HG03354 (cell line): ENCODE results near the gene CLDN14.

Experiments
- ATAC-seq: cut with Tn5 transposase; IDR thresholded peaks from one replicate; pipeline ENCODE4 v1.9.1; 2021; ENCODE audit warnings: mild to moderate bottlenecking; ENCODE audit not compliant: unreplicated experiment, poor library complexity, severe bottlenecking

CLDN14 gene, protein sequence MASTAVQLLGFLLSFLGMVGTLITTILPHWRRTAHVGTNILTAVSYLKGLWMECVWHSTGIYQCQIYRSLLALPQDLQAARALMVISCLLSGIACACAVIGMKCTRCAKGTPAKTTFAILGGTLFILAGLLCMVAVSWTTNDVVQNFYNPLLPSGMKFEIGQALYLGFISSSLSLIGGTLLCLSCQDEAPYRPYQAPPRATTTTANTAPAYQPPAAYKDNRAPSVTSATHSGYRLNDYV

DNA sequence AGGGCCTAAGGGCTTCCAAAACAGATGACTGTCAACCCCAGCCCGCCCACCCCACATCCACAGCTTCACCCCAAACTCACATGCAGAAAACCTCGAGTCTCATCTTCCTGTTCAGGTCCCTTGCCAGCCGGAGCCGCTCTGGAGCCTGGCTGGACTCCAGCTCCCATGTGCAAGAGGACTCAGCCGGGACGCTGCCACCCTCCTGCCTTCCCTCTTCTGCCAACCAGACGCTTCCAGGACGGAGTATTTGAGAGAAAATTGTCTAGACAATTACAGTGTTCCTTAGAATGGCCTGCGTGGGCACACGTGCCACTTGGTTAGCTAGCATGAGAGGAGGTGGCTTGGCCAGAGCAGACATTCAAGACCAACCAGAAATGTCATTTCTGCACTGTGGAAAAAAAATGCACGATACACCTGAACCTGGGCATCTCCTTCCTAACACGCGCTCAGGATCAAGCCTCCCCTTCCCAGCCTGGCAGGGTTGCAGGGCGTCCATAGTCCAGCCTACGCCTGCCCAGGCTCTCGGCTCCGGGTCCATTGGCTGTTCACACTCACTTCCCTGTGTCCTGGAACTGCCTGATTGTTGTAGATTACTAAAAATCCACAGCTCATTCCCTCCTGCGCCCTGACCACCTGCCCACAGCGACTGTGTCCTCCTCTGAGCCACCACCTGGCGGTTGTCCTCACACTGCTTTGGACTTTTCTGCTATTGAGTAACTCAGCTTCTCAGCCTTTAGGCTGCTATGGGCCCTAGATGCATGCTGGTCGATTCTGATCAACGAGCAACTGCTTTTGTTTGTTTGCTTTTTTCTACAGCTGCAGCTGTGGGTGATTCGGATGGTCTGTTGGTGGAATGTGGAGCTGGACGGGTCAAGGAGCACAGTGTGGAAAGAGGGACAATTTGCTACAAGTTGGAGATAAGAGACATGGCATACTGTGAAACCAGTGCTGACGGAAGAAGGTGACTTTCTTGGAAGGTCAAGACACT is at the start of gene CLDN14:
Gene CLDN14 (minus strand): TSS at position 708 of the 988 bp plus-strand sequence. CDS start 18,427 bp downstream, outside the sequence.
- no peak for ATAC-seq

DNA sequence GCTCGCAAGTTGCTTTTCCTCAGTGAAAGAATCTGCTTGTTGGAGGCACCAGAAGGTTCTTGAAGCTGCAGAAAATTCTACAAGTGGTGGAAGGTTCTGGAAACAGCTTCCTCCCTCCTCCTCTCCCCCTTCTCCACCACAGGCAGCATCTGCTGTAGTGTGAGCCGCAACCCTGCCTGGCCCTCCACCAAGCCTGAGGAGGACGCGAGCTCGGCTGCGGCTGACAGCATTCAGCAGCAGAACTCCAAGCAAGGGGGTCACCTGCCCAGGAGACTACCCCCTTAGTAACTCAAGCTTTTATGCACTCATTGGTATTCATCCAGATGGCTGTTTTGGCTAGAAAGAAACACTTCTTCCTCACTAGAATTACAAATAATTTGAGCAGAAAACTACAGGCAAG is 48.8 kb upstream of the CLDN14 start:
- no peak for ATAC-seq

DNA sequence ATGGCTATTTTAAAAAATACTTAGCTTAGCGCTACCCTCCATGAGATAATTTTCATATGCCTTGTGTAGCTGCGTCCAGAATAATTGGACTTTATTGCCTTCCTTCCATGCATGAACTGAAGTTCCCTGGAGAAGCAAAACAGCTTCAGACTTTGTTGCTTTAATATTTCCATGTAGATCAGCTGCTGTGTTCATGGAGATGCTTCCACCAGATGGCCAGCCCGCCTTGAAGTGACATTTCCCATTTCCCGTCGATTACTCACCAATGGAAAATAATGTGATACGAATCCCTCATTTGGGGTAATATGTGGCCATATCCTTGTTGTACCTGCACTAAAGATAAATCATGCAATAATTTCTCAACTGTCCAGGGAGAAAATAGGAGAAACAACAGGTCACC is 47.4 kb upstream of the CLDN14 start:
- ATAC-seq: no peak

DNA sequence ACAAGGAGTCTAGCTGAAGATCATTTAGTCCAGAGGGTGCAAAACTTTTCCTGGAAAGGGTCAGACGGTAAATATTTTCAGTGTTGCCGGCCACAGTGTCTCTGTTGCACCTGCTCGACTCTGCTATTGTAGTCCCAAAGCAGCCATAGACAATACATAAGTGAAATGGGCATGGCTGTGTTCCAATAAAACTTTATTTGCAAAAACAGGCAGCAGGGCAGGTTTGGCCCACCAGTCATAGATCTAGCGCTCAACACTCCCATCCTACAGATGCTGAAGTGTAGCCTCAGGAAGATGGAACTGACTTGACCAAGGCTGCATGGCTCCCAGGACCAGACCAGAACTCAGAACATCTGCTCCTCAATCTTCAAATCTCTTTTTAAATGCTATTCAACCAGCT is 46.2 kb upstream of the CLDN14 start:
- no peak for ATAC-seq

DNA sequence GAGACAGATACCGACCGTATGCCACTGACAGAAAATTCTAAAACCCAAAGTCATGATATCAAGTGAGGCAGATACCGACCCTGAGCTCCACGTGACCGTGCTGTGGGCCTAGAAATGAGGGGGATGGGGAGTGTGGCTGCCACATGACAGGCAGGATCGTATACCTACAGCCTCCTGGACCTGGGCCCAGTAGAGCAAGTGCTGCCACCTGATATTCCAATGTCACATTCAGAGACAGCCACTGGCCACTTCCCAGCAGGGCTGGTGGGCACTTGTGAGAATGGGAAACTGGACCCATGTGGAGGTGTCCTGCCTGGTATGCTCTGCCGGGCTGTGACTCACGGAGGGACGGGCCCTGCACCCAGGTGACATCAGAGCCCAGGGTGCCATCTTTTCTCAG is 44.6 kb upstream of the CLDN14 start:
- ATAC-seq: no peak

DNA sequence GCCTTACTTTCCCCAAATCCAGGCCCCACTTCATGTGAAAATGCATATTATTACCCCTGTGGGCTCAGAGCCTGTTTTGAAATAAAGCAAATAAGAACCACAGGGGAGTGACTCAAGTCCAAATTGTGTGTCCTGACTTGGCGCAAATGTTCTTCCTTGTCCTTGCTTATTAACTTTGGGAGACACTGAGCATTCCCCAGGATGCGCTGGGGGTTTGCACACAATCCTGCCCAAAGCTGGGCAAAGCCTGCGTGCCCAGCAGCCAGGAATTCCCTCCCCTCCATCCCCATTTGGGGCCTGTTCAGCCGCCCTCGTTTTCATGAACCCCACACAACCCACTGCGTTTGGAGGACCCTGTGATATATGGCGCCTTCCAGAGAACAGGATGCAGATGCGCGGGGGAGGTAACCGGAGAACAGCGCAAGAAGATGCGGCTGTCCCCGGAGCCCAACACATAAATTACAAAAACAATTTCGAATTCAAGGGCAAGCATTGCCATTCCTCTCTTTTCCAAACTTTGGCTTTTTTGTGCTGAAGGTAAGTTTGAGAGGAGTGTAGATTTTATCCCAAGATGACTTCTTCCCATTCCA is 42.4 kb upstream of the CLDN14 start:
- ATAC-seq: no peak

DNA sequence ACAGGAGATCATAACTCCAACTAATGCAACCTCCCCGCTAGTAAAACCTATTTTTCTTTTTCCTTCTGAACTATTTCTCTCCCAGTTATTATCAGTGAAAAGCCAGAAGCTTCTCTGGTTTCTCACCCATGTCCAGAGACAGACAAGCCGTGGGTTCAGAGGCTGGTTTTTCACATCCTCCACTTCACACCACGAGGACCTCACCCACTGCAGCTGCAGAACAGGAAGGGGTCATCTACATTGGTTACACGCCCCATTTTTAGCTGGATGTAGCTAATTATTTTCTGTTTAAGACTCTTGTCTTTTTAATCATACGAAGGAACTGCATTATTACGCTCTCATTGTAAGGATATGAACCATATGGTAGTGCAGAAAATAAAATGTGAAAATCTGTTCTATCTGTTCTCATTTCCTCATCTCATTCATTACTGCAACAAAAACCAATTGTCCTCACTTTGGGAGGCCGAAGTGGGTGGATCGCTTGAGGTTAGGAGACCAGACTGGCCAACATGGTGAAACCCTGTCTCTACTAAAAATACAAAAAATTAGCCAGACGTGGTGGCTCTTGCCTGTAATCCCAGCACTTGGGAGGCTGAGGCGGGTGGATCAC is 39.1 kb upstream of the CLDN14 start:
- no peak for ATAC-seq

DNA sequence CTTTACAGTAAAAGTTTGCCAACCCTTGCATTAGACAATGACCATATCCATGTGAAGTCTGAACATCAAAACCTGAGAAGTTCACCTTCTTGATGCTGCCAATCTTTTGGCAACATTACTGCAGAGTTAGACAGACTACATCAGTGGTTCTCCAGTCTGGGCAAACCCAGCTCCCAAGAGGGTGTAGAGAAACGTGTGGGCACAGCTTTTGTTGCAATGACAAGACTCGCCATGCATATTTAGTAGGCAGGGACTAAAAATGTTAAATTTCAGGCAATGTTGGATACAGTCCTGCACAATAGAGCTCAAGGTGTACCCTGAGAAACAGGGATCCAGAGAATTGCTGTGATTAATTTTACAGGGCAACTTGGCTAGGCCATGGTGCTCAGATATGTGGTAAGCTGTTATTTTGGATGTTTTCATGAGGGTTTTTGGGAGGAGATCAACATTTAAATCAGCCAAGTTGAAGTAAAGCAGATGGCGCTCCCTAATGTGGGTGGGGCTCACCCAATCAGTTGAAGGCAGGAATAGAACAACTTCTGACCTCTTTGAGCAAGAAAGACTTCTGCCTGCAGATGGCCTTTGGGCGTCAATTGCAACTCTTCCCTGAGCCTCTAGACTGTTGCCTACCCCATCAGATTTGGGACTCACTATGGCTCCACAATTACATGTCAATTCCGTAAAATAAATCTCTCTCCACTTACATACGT is 37.6 kb upstream of the CLDN14 start:
- no peak for ATAC-seq

DNA sequence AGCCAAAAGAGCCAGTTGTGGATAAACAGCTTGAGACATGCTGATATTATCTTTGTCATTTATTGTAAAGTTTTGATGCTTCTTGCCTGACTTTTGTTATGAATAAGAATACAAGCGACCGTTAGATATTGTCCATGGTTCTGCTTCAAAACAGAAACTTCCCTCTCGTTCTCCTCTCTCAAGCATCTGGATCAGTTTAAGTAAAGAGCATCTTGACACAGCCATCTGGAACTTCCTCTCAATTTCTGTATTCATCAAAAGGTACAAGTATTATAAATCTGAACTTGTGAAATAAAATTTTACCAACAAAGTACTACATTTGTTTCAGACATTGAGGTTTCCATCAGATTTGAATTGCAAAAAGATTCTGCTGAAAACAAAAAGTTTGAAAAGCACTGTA is 36.4 kb upstream of the CLDN14 start:
- no peak for ATAC-seq

DNA sequence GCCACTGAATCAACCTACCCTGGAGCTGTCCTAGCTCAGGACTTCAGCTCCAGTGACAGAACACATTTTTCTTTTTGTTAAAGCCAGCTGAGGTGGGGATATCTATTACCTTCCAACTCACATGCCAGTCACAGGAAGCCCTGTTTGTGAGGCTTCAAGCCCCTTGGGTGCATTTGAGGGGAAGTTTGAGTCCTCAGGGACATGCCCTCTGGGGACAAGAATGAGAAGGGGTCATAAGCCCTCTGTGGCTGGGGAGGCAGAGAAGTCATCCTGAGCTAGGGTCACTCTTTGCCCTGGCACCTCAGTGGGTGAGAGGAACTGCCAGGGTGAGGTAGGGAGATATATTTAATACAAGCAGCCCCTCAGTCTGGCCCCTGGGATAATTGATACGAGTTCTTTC is 33.5 kb upstream of the CLDN14 start:
- ATAC-seq: peak; percentile 57

DNA sequence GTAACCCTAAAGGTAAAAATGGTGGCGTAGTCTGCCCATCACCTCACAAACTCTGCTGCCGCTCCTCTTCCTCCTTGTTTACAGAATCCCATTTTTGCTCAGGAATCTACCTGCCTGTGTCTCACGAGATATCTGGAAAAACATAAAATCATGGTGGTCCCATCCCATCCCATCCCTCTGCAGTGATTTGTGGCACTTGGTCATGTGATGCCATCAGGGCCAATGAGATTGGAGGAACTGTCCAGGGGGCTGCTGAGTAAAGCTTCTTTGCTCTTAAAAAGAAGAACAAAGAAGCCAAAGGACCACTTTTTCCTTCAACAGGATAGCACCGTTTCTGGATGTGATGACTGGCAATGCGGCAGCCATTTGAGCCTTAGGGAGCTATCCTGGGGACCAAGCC is 33.0 kb upstream of the CLDN14 start:
- ATAC-seq: no peak

DNA sequence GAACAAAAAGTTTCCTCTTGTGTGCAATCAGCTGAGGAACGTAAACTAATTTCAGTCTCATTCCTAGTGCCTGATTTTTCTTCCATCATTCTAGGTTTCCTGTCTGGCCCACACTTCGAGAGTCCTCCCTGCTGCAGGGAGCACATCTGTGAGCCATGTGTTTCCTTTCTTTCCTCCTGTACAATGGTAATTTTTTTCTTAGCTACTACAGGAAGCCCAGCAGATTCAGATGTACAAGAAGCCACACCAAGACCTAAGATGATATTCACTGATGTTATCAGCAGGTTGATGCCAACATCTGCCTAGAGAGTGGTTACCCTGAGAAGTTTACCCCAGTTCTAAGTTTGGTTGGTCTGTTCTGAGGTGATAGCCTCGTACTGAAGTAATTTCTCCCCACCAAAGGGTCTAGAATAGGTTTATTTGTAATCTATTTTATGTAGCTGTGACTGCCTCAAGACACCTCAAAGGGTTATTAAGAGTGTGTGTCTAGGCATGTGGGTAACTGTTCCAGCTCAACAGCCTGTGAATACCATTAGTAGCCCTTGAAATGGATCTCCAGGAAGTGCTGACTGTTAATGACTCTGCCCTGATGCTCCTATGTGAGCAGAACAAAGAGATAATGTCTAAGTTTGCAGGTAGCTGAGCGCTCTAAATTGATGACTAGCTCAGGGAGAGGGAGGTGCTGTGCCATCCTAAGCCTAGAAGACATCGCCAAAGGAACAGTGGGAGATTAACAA is 31.7 kb upstream of the CLDN14 start:
- no peak for ATAC-seq

DNA sequence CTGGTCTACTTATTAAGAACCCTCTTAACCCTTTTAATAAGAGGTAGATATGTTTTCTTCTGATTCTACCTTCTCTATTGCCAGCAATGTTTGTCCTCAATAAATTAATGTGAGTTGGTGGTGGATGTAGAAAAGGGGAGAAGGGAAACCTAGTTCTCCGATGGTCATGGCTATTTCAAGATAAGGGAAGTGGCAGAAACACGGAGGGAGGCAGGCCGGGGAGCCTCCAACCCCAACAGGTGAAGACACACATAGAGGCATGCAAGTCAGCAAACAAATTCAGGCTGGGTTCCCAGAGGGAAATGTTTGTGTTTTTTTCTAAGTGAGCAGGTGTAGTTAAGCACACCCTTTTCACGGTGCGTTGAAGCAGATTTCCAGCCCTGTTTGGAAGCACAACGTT is 31.0 kb upstream of the CLDN14 start:
- no peak for ATAC-seq

DNA sequence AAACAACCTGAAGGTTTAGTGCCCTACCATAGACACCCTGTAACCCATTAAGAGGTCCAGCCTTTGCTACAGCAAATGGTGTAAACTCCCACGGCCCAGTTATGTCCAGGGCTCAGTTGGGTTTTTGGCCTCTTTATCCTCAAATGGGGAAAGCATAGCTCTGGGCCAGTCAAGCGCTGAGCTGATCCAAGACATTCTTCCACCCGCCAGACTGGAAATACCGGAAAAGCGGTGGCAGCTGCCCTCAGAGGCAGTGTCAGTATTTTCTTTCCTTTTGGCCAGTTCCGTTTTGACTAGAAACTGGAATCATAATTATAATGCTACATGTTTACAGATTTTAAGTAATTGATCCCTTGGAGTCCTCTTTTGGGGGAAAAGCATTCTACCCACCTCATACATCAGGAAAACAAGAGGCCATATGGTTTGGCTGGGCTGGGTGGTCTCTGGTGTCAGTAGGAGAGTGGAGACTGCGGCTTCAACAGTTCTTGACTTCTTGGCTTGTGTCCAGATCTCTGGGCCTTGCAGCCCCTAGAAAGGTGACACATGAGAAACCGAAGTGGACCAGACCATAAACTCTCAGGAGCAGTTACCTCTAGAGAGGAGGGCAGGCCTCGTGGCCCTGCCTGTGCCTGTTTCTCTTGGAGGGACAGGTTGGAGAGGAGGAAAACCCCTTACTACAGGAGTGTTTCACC is 30.2 kb upstream of the CLDN14 start:
- no peak for ATAC-seq

DNA sequence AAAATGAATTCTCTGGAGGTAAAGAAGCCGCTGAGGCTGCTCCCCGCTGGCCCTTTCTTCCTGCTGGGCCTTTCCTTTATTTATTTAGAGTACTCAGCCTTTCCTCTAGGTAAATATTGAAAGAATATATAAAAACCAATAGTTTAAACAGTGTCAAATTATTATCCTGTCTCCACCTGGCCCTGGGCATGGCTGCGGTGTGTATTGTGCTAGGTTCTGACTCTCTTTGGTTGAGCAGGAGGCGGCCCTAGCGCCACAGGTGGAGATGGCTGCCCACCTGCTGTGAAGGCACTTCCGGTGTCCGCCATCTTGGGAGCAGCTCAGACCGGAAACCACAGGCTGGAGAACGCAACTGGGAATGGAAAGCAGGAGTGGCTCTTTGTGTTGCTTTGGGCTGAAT is 29.0 kb upstream of the CLDN14 start:
- ATAC-seq: no peak

DNA sequence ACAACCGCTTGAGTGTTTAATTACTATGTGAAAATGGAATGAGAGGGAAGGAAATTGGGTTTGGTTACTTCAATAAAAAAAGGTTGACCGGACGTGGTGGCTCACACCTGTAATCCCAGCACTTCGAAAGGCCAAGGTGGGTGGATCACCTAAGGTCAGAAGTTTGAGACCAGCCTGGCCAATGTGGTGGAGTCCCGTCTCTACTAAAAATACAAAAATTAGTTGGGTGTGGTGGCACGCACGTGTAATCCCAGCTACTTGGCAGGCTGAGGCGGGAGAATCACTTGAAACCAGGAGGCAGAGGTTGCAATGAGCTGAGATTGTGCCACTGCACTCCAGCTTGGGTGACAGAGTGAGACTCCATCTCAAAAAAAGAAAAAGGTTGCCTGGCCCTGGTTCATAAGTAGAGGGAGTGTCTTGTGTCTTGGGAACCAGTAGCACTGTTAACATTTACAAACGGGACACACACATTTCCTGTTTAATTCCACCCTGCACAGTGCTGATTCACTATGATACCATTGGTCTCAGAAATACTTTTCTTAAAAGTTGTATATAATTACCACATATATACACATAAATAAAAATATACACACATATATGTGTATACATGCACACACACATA is 27.6 kb upstream of the CLDN14 start:
- no peak for ATAC-seq

DNA sequence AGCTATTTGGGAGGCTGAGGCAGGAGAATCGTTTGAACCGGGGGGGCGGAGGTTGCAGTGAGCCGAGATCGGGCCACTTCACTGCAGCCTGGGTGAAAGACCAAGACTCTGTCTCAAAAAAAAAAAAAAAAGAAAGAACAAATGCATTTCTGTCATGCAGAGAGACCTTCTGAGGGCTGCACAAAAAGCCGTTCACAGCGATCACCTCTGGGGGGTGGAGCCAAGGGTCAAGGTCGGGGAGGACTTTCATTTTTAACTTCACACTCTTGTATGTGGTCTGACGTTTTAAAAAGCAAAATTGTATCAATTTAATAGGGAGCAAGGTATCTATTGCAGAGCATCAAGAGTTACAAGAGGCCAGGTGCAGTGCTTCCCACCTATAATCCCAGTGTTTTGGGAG is 26.6 kb upstream of the CLDN14 start:
- ATAC-seq: no peak
